CD1c-positive myeloid dendritic cell (primary cell): ENCODE measurements around the gene SHANK3.
"Not testable (repeated sequence)": the region's sequence is repeated elsewhere in the genome, so short reads cannot be mapped to it uniquely, and the experiment has no call there.

ENCODE experiments used
- DNase-seq: peaks from one replicate; pipeline ENCODE4 v3.0.0-alpha.2; 2016; ENCODE audit errors: extremely low spot score

SHANK3 gene

GRCh38 chr22:50653256-50653655 lies 19.4 kb upstream of the SHANK3 start:
- no peak for DNase-seq

GRCh38 chr22:50654664-50655063 lies 18.0 kb upstream of the SHANK3 start:
- not testable (repeated sequence) for DNase-seq

- peak; percentile 58 for DNase-seq
Observed at GRCh38 chr22:50656122-50657070, 16.2 kb upstream of the SHANK3 start.

- peak; percentile 30 for DNase-seq
Observed at GRCh38 chr22:50657925-50658324, 14.7 kb upstream of the SHANK3 start.

GRCh38 chr22:50659711-50660110 lies 12.9 kb upstream of the SHANK3 start:
- DNase-seq = not testable (repeated sequence)

- no peak for DNase-seq
Observed at GRCh38 chr22:50660306-50660705, 12.3 kb upstream of the SHANK3 start.

GRCh38 chr22:50665212-50665611 lies 7.4 kb upstream of the SHANK3 start:
- no peak for DNase-seq

GRCh38 chr22:50665738-50666137 lies 6.9 kb upstream of the SHANK3 start:
- no peak for DNase-seq

- DNase-seq = no peak
Observed at GRCh38 chr22:50670513-50670912, 2.1 kb upstream of the SHANK3 start.

GRCh38 chr22:50670914-50671538 lies 1.6 kb upstream of the SHANK3 start:
- DNase-seq = no peak

GRCh38 chr22:50671641-50672040 lies 982 bp upstream of the SHANK3 start:
- peak; percentile 10 for DNase-seq

- DNase-seq = no peak
Observed at GRCh38 chr22:50672041-50672440, 582 bp upstream of the SHANK3 start.

- peak; percentile 16 for DNase-seq
Observed at GRCh38 chr22:50673231-50674129, 857 bp downstream of the SHANK3 start.

- DNase-seq = no peak
Observed at GRCh38 chr22:50674130-50674500, 1.5 kb downstream of the SHANK3 start.

GRCh38 chr22:50674606-50675552 lies 2.3 kb downstream of the SHANK3 start:
- peak; percentile 42 for DNase-seq

- DNase-seq = no peak
Observed at GRCh38 chr22:50675553-50676179, 3.0 kb downstream of the SHANK3 start.

GRCh38 chr22:50676180-50676636 lies 3.6 kb downstream of the SHANK3 start:
- no peak for DNase-seq

GRCh38 chr22:50676661-50677492 lies 4.3 kb downstream of the SHANK3 start:
- no peak for DNase-seq

GRCh38 chr22:50677493-50678217 lies 5.0 kb downstream of the SHANK3 start:
- DNase-seq = no peak
